WTC11 (cell line): ENCODE results near the gene ITPRID1. TPM values are rescaled to one million over a fixed set of nuclear protein-coding genes. Genes with fewer than 3 reads are reported as not detected.

Source experiments
- ATAC-seq: fragments of 200-7000 bp; cut with Tn5 transposase; 2 replicates; pipeline ENCODE4 v1.10.0; 2021; ENCODE audit warnings: mild to moderate bottlenecking, moderate library complexity
- Bru-seq: library from RNA; stranded (reverse); fragments of 400-500 nt; gene quantifications from one replicate; lab custom pipeline; 2021; lab: Mats Ljungman, UMichigan
- CTCF ChIA-PET: fragments of 300-600 bp; sonication (Branson Sonifier 250); formaldehyde crosslinking; loops from one replicate; lab custom pipeline; 2021; ENCODE audit warnings: antibody characterized with exemption; lab: Charles Lee
- POLR2A ChIA-PET: fragments of 350-600 bp; sonication (Branson Sonifier 250); formaldehyde crosslinking; loops from one replicate; lab custom pipeline; 2021; ENCODE audit warnings: antibody characterized with exemption; lab: Charles Lee
- DNase-seq: peaks from one replicate; pipeline ENCODE4 v3.0.0; 2021; ENCODE audit warnings: low spot score
- H3K27ac Mint-ChIP-seq: 2 replicates; pipeline ENCODE4 v1.8.0; 2021; ENCODE audit warnings: mixed read lengths
- H3K27me3 Mint-ChIP-seq: 2 replicates; pipeline ENCODE4 v1.8.0; 2021; ENCODE audit warnings: low read depth, mild to moderate bottlenecking, moderate library complexity, mixed read lengths
- H3K36me3 Mint-ChIP-seq: 2 replicates; pipeline ENCODE4 v1.8.0; 2021; ENCODE audit warnings: mixed read lengths
- H3K4me1 Mint-ChIP-seq: 2 replicates; pipeline ENCODE4 v1.8.0; 2022; ENCODE audit warnings: mixed read lengths
- H3K4me3 Mint-ChIP-seq: 2 replicates; pipeline ENCODE4 v1.8.0; 2021; ENCODE audit warnings: mild to moderate bottlenecking, moderate library complexity, mixed read lengths
- H3K9me3 Mint-ChIP-seq: 2 replicates; pipeline ENCODE4 v1.8.0; 2021; ENCODE audit warnings: mixed read lengths
- ATF1 ChIP-seq: sonication (generic); formaldehyde crosslinking; IDR thresholded peaks from 2 replicates; pipeline ENCODE4 v1.8.1; 2023; ENCODE audit warnings: mild to moderate bottlenecking, moderate library complexity, missing genetic modification reagents
- CBFB ChIP-seq: sonication (generic); formaldehyde crosslinking; IDR thresholded peaks from 2 replicates; pipeline ENCODE4 v1.8.1; 2022; ENCODE audit warnings: mild to moderate bottlenecking, low read depth, missing genetic modification reagents
- CREM ChIP-seq: sonication (generic); formaldehyde crosslinking; IDR thresholded peaks from 2 replicates; pipeline ENCODE4 v1.8.1; 2022; ENCODE audit warnings: mild to moderate bottlenecking, missing genetic modification reagents, moderate library complexity
- E2F5 ChIP-seq: sonication (generic); formaldehyde crosslinking; IDR thresholded peaks from 2 replicates; pipeline ENCODE4 v1.8.1; 2022; ENCODE audit warnings: mild to moderate bottlenecking, moderate library complexity, missing genetic modification reagents
- ELF4 ChIP-seq: sonication (generic); formaldehyde crosslinking; IDR thresholded peaks from 2 replicates; pipeline ENCODE4 v1.8.1; 2022; ENCODE audit warnings: low read depth, mild to moderate bottlenecking, moderate library complexity, missing genetic modification reagents
- FOXJ3 ChIP-seq: sonication (generic); formaldehyde crosslinking; IDR thresholded peaks from 2 replicates; pipeline ENCODE4 v1.9.0; 2021; ENCODE audit warnings: missing genetic modification reagents, mild to moderate bottlenecking, borderline replicate concordance
- FOXP1 ChIP-seq: sonication (generic); formaldehyde crosslinking; IDR thresholded peaks from 2 replicates; pipeline ENCODE4 v1.8.0; 2022; ENCODE audit warnings: missing genetic modification reagents, mild to moderate bottlenecking, moderate library complexity, borderline replicate concordance
- GABPB1 ChIP-seq: sonication (generic); formaldehyde crosslinking; IDR thresholded peaks from 2 replicates; pipeline ENCODE4 v1.8.1; 2023; ENCODE audit warnings: mild to moderate bottlenecking, missing genetic modification reagents
- HMGA2 ChIP-seq: fragments of 250-450 bp; sonication (Bioruptor Pico); IDR thresholded peaks from 2 replicates; pipeline ENCODE4 v1.4.0; 2021; ENCODE audit warnings: mild to moderate bottlenecking, moderate library complexity
- IRF2 ChIP-seq: sonication (generic); formaldehyde crosslinking; IDR thresholded peaks from 2 replicates; pipeline ENCODE4 v1.8.0; 2022; ENCODE audit warnings: low read depth, missing genetic modification reagents, borderline replicate concordance
- MLX ChIP-seq: sonication (generic); formaldehyde crosslinking; IDR thresholded peaks from 2 replicates; pipeline ENCODE4 v1.8.1; 2023; ENCODE audit warnings: mild to moderate bottlenecking, missing genetic modification reagents, moderate library complexity
- SMAD3 ChIP-seq: sonication (generic); formaldehyde crosslinking; IDR thresholded peaks from 2 replicates; pipeline ENCODE4 v1.8.0; 2022; ENCODE audit warnings: missing genetic modification reagents, mild to moderate bottlenecking, borderline replicate concordance
- TEAD4 ChIP-seq: sonication (generic); formaldehyde crosslinking; IDR thresholded peaks from 2 replicates; pipeline ENCODE4 v1.8.0; 2022; ENCODE audit warnings: mild to moderate bottlenecking, missing genetic modification reagents
- USF2 ChIP-seq: sonication (generic); formaldehyde crosslinking; IDR thresholded peaks from 2 replicates; pipeline ENCODE4 v1.8.1; 2023; ENCODE audit warnings: mild to moderate bottlenecking, missing genetic modification reagents, moderate library complexity
- ZBTB43 ChIP-seq: sonication (generic); formaldehyde crosslinking; IDR thresholded peaks from 2 replicates; pipeline ENCODE4 v1.8.1; 2023; ENCODE audit warnings: mild to moderate bottlenecking, missing genetic modification reagents
- ZNF219 ChIP-seq: sonication (generic); formaldehyde crosslinking; IDR thresholded peaks from 2 replicates; pipeline ENCODE4 v1.8.0; 2023; ENCODE audit warnings: missing genetic modification reagents, mild to moderate bottlenecking, borderline replicate concordance
- ZNF232 ChIP-seq: sonication (generic); formaldehyde crosslinking; IDR thresholded peaks from 2 replicates; pipeline ENCODE4 v1.8.0; 2022; ENCODE audit warnings: mild to moderate bottlenecking, missing genetic modification reagents
- ZNF396 ChIP-seq: fragments of 250-450 bp; sonication (Bioruptor Pico); IDR thresholded peaks from 2 replicates; pipeline ENCODE4 v1.8.0; 2021; ENCODE audit warnings: mild to moderate bottlenecking, moderate library complexity, borderline replicate concordance
- ZNF423 ChIP-seq: fragments of 250-450 bp; sonication (Bioruptor Pico); IDR thresholded peaks from 2 replicates; pipeline ENCODE4 v2.1.2; 2022; ENCODE audit warnings: mild to moderate bottlenecking, moderate library complexity
- long read RNA-seq, 3 experiments: library from RNA in 1 of 3; library from capped mRNA in 1 of 3; library from polyadenylated mRNA in 1 of 3; unstranded in 2 of 3; stranded (forward) in 1 of 3; transcript quantifications; one replicate each; pipeline ENCODE4 v2.0.0, GENCODE V29; 2021
- total RNA-seq: library from RNA; stranded (reverse); gene quantifications from 3 replicates; pipeline ENCODE4 v1.2.3, GENCODE V29; 2021
- TF ChIP-seq, protein P1 (sequence below): sonication (generic); formaldehyde crosslinking; IDR thresholded peaks from 2 replicates; pipeline ENCODE4 v1.8.0; 2022; ENCODE audit warnings: mild to moderate bottlenecking, missing genetic modification reagents

ITPRID1 gene
- total RNA-seq: 0.98 to 1.4 TPM (median 1.1 TPM) in 3 replicates
- percentile 36 among the genes with signal in this experiment for Bru-seq, nascent RNA
- long read RNA-seq, experiment 1, partial matches to known transcripts: 1 of 4 reads
- long read RNA-seq, experiment 1, other reads (novel, unspliced or antisense): 3 of 4 reads
- long read RNA-seq, experiment 2: 0 reads
- long read RNA-seq, experiment 3: 0 reads

DNA sequence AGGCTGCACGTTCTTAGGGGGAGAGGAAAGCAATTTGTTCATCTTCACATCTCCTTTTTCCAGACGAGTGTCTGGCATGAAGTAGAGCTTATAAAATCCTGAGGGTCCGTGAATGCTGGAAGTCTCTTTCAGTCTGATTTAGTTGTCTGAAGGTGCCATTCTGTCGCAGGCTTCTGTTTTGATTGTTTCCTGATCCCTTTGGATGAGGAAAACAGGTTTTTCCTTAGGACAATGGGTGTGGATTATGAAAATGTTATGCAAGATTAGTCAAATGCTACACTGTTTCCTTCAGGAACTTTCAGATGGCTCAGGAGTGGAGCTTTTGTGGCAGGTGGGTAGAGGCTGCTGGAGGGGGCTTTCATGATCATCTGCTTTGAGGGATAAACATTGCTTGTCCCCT is at the start of gene ITPRID1:
TSS of gene ITPRID1 (plus strand) at position 301 of the 400 bp plus-strand sequence. CDS start 38,935 bp downstream, outside the sequence.
- POLR2A ChIA-PET: no interaction called here
- ATAC-seq (no peak), DNase-seq (no peak)
- Mint-ChIP-seq H3K4me1 (no peaks in the 10 kb centered on the region), H3K9me3 (peaks cover 58% of the 10 kb centered on the region), H3K27me3 (peaks cover 4% of the 10 kb centered on the region; the same call in 1 of the 2 replicates)
- TF ChIP-seq FOXP1 (CRISPR knock-in tag): no peak
- TF ChIP-seq, all 79 proteins: peak for 0
- Mint-ChIP-seq H3K36me3 (peaks cover 22% of the 10 kb centered on the region), H3K27ac (no peak within 1 kb of the TSS), H3K4me3 (no peak within 1 kb of the TSS)
- CTCF ChIA-PET: no interaction called here

DNA sequence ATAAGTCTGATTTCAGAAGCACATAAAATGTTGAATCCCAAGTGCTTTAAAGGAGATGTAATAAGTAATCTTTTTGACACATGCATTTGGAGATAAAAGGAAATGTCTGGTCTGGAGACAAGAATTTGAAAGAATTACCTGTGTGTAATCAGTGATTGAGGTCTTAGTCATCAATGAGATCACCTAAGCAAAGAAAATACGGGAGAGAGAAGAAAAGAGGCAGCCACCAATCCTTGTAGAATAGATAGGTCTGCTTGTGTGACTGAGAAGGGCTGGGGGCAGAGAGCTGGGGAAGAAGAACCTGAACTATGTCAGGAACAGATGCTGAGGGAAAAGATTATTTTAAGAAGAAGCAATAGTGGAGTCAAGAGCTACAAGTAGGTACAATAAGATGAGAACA is 49.3 kb upstream of the ITPRID1 start:
- DNase-seq: no peak
- Mint-ChIP-seq H3K27me3 (peaks cover 86% of the 10 kb centered on the region), H3K4me3 (no peak overlapping the region), H3K9me3 (peaks cover 5% of the 10 kb centered on the region)
- CTCF ChIA-PET: interaction anchor here (2.9 kb wide), 1 partner anchor 21 kb away, joined by 28 read pairs; no protein-coding TSS in a partner anchor
- TF ChIP-seq ZNF219 (CRISPR knock-in tag): no peak
- no peak for TF ChIP-seq GABPB1 (CRISPR knock-in tag)
- no peak for TF ChIP-seq MLX (CRISPR knock-in tag)
- TF ChIP-seq ZBTB43 (CRISPR knock-in tag): no peak
- no peak for TF ChIP-seq FOXJ3 (CRISPR knock-in tag)
- no peak for TF ChIP-seq CREM
- no peak for TF ChIP-seq ELF4 (CRISPR knock-in tag)
- TF ChIP-seq IRF2: no peak
- no peak for TF ChIP-seq SMAD3
- no peak for TF ChIP-seq HMGA2
- TF ChIP-seq, protein P1, sequence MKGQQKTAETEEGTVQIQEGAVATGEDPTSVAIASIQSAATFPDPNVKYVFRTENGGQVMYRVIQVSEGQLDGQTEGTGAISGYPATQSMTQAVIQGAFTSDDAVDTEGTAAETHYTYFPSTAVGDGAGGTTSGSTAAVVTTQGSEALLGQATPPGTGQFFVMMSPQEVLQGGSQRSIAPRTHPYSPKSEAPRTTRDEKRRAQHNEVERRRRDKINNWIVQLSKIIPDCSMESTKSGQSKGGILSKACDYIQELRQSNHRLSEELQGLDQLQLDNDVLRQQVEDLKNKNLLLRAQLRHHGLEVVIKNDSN (CRISPR knock-in tag): no peak
- no peak for TF ChIP-seq ZNF232 (CRISPR knock-in tag)
- no peak for TF ChIP-seq E2F5 (CRISPR knock-in tag)
- no peak for TF ChIP-seq ZNF396 (CRISPR knock-in tag)
- no peak for TF ChIP-seq CBFB (CRISPR knock-in tag)
- no peak for TF ChIP-seq TEAD4
- TF ChIP-seq ATF1 (CRISPR knock-in tag): no peak
- TF ChIP-seq, all 79 proteins: peak for 0
- no peak overlapping the region for H3K27ac Mint-ChIP-seq
- ATAC-seq: peak; percentile 10; the same call in 1 of the 2 replicates
- POLR2A ChIA-PET: no interaction called here
- H3K36me3 Mint-ChIP-seq: no peaks in the 10 kb centered on the region
- peaks cover 63% of the 10 kb centered on the region for H3K4me1 Mint-ChIP-seq

DNA sequence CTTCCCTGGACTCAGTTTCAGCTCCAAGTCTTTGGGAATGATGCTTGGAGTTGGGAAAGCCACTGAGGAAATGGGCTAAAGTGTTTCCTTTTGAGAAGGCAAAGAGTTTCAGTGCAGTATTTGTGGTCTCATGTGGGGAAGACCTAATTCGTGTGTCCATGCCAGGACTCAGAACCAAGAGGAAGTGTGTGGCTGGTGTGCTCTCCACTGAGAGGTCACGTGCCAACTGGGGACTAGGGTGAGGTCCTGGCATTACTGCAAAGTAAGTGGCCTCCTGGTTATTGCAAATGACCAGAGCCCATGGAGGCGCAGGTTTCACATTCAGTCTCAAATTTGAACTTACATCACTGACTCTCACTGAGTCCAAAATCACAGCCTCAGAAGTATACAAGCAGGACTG is 48.6 kb upstream of the ITPRID1 start:
- ChIA-PET CTCF (interaction anchor here (0.8 to 2.9 kb wide), 3 partner anchors 13 to 129 kb away, joined by 3 to 28 read pairs (median 4); no protein-coding TSS in a partner anchor), POLR2A (no interaction called here)
- Mint-ChIP-seq H3K9me3 (peaks cover 5% of the 10 kb centered on the region), H3K4me1 (peaks cover 69% of the 10 kb centered on the region), H3K36me3 (no peaks in the 10 kb centered on the region), H3K27me3 (peaks cover 86% of the 10 kb centered on the region), H3K4me3 (no peak overlapping the region), H3K27ac (0 out of 2 replicates have a peak overlapping the region, but pooled peaks have one; percentile 23)
- no peak for TF ChIP-seq FOXJ3 (CRISPR knock-in tag)
- TF ChIP-seq ZNF423 (CRISPR knock-in tag): no peak
- TF ChIP-seq USF2 (CRISPR knock-in tag): peak; percentile 72
- TF ChIP-seq, protein P1 (CRISPR knock-in tag): peak; percentile 65
- DNase-seq (no peak), ATAC-seq (no peak)
